Trophoblast cell (in vitro differentiated cells and primary cell): ENCODE results near the gene MIER3.

Experiments used
- DNase-seq, 2 donors: peaks; one replicate each; pipeline ENCODE4 v3.0.0-alpha.2; 2016
- H2AFZ ChIP-seq: 2 replicates; pipeline ENCODE4 v1.6.1; 2013; ENCODE audit warnings: low read length, moderate library complexity, mild to moderate bottlenecking; ENCODE audit not compliant: insufficient read depth, poor library complexity
- H2AK5ac ChIP-seq: 2 replicates; pipeline ENCODE4 v1.6.1; 2013; ENCODE audit warnings: mild to moderate bottlenecking, low read length
- H2BK120ac ChIP-seq: 2 replicates; pipeline ENCODE4 v1.6.1; 2013; ENCODE audit warnings: low read length, mild to moderate bottlenecking, moderate library complexity; ENCODE audit not compliant: insufficient read depth, poor library complexity
- H2BK12ac ChIP-seq: 2 replicates; pipeline ENCODE4 v1.6.1; 2013; ENCODE audit warnings: mild to moderate bottlenecking, low read length, moderate library complexity
- H2BK5ac ChIP-seq: 2 replicates; pipeline ENCODE4 v1.6.1; 2013; ENCODE audit warnings: low read length, low read depth, moderate library complexity, mild to moderate bottlenecking; ENCODE audit not compliant: poor library complexity
- H3K14ac ChIP-seq: 2 replicates; pipeline ENCODE4 v1.6.1; 2013; ENCODE audit warnings: mild to moderate bottlenecking, low read length
- H3K18ac ChIP-seq: 2 replicates; pipeline ENCODE4 v1.6.1; 2013; ENCODE audit warnings: mild to moderate bottlenecking, low read length
- H3K23ac ChIP-seq: 2 replicates; pipeline ENCODE4 v1.6.1; 2013; ENCODE audit warnings: low read length
- H3K27ac ChIP-seq: 2 replicates; pipeline ENCODE4 v1.5.1; 2013; ENCODE audit warnings: low read depth, mild to moderate bottlenecking, inconsistent platforms, low read length, moderate library complexity
- H3K27me3 ChIP-seq: 2 replicates; pipeline ENCODE4 v1.6.1; 2013; ENCODE audit warnings: inconsistent platforms, mild to moderate bottlenecking, low read length, moderate library complexity; ENCODE audit not compliant: insufficient read depth
- H3K36me3 ChIP-seq, 2 experiments: 1 replicate in 1 of 2; 2 replicates in 1 of 2; pipeline ENCODE4 v1.6.1; 2013; ENCODE audit warnings: low read length in 2 of 2, mild to moderate bottlenecking in 2 of 2, moderate library complexity in 1 of 2; ENCODE audit not compliant: insufficient read depth in 2 of 2, control insufficient read depth in 1 of 2
- H3K4ac ChIP-seq: 2 replicates; pipeline ENCODE4 v1.6.1; 2013; ENCODE audit warnings: low read depth, mild to moderate bottlenecking, low read length, moderate library complexity
- H3K4me1 ChIP-seq, 2 experiments: 1 replicate in 1 of 2; 2 replicates in 1 of 2; pipeline ENCODE4 v1.6.1; 2013; ENCODE audit warnings: low read length in 2 of 2, mild to moderate bottlenecking in 2 of 2, moderate library complexity in 1 of 2; ENCODE audit not compliant: insufficient read depth in 2 of 2, control insufficient read depth in 1 of 2
- H3K4me2 ChIP-seq: 2 replicates; pipeline ENCODE4 v1.6.1; 2013; ENCODE audit warnings: inconsistent platforms, mild to moderate bottlenecking, low read length, moderate library complexity
- H3K4me3 ChIP-seq: 2 replicates; pipeline ENCODE4 v1.5.1; 2013; ENCODE audit warnings: mild to moderate bottlenecking, low read depth, low read length, inconsistent platforms
- H3K79me1 ChIP-seq: one replicate; pipeline ENCODE4 v1.6.1; 2013; ENCODE audit warnings: low read length
- H3K79me2 ChIP-seq: 2 replicates; pipeline ENCODE4 v1.6.1; 2013; ENCODE audit warnings: low read length, mild to moderate bottlenecking; ENCODE audit not compliant: control insufficient read depth, insufficient read depth, poor library complexity
- H3K9ac ChIP-seq: 2 replicates; pipeline ENCODE4 v1.6.1; 2013; ENCODE audit warnings: mild to moderate bottlenecking, low read length
- H3K9me3 ChIP-seq: 2 replicates; pipeline ENCODE4 v1.6.1; 2013; ENCODE audit warnings: low read depth, mild to moderate bottlenecking, control low read depth, inconsistent platforms, low read length; ENCODE audit not compliant: insufficient read depth
- H4K12ac ChIP-seq: 2 replicates; pipeline ENCODE4 v1.6.1; 2013; ENCODE audit warnings: low read depth, mild to moderate bottlenecking, low read length, moderate library complexity
- H4K8ac ChIP-seq: 2 replicates; pipeline ENCODE4 v1.6.1; 2013; ENCODE audit warnings: low read depth, mild to moderate bottlenecking, low read length, moderate library complexity
- H4K91ac ChIP-seq: one replicate; pipeline ENCODE4 v1.6.1; 2013; ENCODE audit warnings: low read depth, mild to moderate bottlenecking, low read length, moderate library complexity
- WGBS: extraction: QIAGEN DNeasy Blood & Tissue Kit; methylation state at CpG from one replicate; pipeline ENCODE4 v1.1.7; 2013; ENCODE audit warnings: missing lambda C conversion rate; ENCODE audit not compliant: insufficient read length, insufficient coverage; ENCODE audit errors: extremely low coverage; 5-methylcytosine and 5-hydroxymethylcytosine counted together

Gene MIER3

GRCh38 chr5:56871777-56872176, 80.1 kb downstream of the MIER3 start:
- no peaks in the 10 kb centered on the region for H3K79me2 ChIP-seq
- H2BK5ac ChIP-seq, result no peak overlapping the region
- no peak overlapping the region for H2AK5ac ChIP-seq
- no peak overlapping the region for H4K12ac ChIP-seq
- H3K23ac ChIP-seq, result no peak overlapping the region
- no peaks in the 10 kb centered on the region for H3K9me3 ChIP-seq
- H3K79me1 ChIP-seq, result no peaks in the 10 kb centered on the region
- H3K4ac ChIP-seq, result no peak overlapping the region
- H3K36me3 ChIP-seq, result peaks cover 11 to 12% of the 10 kb centered on the region in 2 experiments
- no peak overlapping the region for H3K18ac ChIP-seq
- H4K91ac ChIP-seq, result no peak overlapping the region
- no peaks in the 10 kb centered on the region for H3K4me1 ChIP-seq
- DNase-seq, result no peak
- H4K8ac ChIP-seq, result no peak overlapping the region
- H3K27ac ChIP-seq, result no peak overlapping the region
- H3K14ac ChIP-seq, result no peak overlapping the region
- no CpG with 5 or more reads among the region's 2 CpGs for WGBS
- H2BK120ac ChIP-seq, result no peak overlapping the region
- H2AFZ ChIP-seq, result no peak overlapping the region
- H3K4me2 ChIP-seq, result no peak overlapping the region
- no peak overlapping the region for H2BK12ac ChIP-seq
- H3K9ac ChIP-seq, result no peak overlapping the region
- no peaks in the 10 kb centered on the region for H3K27me3 ChIP-seq
- H3K4me3 ChIP-seq, result no peak overlapping the region
